Stimulated activated CD4-positive, alpha-beta T cell treated with anti-CD3 and anti-CD28 coated beads, Interleukin-2, amount 100 ng/mL, for 4 hours (primary cell): Measurements from ENCODE around the gene ZNF135.

ENCODE experiments used
- DNase-seq: peaks from one replicate; pipeline ENCODE4 v3.0.0-alpha.2; 2020; ENCODE audit warnings: low read depth

Gene ZNF135

DNA sequence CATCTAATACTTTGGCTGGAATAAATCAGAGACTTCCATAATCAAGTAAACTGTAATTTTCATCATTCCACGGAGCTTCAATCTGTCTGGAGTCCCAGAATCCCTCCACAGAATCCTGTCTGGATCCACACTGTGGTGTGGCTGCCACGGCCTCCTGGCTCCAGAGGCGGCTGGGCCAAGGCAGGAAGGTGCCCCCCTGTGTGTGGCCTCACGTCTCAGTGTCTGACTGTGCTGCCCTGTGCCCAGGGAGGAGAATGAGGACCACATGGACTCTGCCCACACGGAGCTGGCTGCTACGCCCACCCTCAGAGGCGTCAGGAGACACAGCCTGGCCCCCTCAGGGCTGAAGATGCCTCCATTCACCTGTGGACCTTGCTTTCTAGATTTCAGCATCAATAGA, 12.2 kb upstream of the ZNF135 start:
- DNase-seq, result no peak

DNA sequence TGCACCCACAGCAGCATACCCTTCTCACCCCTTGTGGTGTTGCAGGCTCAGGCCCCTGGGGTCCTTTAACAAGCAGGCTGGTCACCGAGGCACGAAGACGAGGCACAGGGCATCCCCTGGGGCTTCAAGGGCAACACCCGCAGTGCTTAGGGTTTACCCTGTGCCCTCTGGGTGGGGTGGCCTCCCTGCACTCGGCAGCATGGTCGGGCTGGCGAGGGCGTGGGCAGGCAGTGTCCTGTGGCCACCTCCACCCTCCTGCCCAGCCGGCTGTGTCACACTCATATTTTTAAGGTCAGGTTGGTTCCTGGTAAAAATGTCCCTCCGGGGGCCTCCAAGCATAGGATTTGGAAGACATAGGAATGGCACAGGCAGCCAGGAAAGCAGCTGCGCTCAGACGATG, 11.4 kb upstream of the ZNF135 start:
- no peak for DNase-seq

DNA sequence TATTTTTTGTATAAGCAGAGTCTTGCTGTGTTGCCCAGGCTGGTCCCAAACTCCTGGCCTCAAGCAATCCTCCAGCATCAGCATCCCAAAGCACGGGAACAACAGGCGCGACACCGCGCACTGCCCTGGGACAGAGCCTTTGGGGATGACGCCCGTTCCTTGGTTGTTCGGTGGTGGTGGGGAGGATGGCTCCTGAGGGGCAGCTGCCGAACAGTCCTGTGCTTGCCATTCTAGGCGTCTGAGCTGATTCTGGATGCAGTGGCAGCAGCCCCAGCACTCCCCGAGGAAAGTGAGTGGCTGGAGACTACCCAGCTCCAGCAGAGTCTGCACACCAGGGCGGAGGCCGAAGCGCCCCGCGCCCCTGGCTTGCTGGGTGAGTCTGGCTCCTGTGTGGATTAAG, 6.8 kb upstream of the ZNF135 start:
- DNase-seq, result no peak

DNA sequence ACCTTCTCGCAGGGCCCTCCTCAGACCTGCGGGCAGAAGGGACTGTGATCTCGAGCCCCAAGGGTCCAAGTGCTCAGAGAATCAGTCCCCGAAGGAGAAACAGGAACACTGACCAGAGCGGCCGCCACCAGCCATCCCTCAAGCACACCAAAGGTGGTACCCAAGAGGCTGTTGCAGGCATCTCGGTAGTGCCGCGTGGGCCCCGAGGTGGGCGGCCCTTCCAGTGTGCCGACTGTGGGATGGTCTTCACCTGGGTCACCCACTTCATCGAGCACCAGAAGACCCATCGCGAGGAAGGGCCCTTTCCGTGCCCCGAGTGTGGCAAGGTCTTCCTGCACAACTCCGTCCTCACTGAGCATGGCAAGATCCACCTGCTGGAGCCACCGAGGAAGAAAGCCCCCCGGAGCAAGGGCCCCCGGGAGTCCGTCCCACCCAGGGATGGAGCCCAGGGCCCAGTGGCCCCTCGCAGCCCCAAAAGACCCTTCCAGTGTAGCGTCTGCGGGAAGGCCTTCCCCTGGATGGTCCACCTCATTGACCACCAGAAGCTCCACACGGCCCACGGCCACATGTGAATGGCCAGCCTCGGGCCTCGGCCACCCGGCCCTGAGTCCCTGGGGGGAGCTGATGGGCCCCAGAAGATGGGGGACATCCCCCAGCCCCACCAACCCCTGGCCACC, 5.5 kb upstream of the ZNF135 start:
- no peak for DNase-seq

DNA sequence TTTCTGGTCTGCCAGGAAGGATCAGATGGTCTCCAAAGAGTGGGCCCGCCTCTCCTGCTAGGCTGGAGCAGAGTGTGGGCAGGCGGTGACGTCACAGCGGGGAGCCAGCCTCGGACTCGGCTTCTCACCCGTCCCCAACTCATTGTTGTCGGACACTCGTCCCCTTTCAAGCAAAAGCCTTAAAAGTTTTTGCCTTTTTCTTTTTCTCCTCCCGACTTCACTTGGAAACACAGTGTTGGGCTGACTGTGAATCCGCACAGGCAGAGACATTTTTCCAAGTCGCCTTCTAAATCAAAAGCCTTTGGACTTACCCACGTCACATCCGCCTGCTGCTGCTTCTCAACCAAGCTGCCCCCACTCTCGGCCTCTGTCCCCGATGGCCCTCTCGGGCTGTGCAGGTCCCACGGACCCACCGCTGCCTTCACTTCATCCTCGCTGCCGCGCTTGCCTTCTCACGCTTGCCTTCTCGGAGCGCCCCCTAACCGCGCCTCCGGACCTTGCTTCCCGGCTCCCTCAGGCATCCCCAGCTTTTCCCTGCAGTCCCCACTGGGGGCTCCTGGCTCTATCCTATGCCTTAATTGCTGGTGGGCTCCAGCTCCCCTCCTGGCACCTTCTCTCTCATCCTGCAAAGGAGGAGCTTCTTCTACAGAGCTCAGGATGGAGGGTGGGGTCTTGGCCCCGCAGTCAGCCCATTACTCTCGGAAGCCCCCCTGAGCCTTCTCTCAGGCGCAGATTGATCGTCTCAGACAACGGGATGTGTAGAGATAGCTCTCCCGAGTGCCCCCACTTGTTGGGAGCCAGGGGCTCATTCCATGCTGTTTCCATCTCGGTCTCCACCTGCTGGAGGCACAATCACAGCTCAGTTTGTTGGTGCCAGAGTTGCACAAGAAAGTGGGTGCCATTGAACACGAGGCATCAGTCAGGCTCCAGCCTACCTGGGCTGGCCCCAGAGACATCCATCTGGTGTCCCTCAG, 3.9 kb upstream of the ZNF135 start:
- DNase-seq, result no peak

DNA sequence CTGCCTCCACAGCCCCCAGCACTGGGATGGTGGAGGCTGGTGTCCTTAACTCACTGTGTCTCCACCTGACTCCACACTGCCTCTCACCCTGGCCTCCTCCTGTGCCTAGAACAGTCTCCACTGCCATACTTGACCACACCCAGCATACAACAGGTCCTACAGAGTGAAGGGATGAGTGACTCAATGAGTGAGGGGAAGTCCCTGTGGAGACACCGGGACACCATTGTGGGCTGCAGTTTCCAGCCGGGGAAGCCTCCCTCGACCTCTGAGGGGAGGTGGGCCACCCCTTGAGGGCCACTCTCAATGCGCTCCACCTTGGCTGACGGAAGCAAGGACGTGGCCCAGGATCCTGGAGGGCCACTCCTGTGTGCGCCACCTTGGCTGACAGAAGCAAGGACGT, 2.8 kb upstream of the ZNF135 start:
- DNase-seq, result no peak

DNA sequence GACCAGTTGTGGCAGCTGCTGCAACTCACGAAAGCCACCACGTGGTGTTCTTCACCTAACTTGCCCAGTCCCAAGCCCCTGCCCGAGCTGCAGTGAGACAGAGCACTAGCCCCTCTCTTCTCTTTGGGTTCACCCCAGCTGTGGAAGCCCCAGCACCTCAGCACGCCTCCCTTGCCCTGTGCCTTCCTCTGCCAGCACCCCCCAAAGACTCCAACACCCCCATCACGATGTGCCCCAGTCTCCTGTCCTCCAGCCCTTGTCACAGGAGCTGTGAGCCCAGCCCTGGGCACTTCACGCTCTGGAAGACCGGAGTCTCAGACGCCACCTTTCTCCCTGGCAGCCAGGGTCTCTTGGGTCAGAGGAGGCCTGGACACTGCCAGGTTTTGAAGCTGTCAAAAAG, 2.2 kb upstream of the ZNF135 start:
- DNase-seq, result no peak

DNA sequence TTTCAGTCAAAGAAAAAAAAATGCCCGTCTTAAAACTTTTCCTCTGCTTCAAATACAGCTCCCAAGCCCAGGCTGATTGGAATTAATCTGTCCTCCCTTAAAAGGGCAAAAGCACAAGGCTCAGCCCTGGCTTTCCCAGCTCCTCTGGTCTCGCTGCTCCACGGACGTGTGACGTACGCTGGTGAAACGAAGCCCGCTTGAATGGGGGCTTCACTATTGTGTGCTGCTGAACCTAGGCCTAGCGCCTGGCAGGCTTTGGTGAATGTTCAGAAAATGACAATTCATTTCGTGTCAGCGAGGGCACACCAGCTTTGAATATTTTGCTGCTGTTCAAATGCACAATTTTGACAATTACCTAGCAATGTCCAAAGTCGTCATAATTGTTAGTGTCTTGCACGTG, 615 bp upstream of the ZNF135 start:
- no peak for DNase-seq

DNA sequence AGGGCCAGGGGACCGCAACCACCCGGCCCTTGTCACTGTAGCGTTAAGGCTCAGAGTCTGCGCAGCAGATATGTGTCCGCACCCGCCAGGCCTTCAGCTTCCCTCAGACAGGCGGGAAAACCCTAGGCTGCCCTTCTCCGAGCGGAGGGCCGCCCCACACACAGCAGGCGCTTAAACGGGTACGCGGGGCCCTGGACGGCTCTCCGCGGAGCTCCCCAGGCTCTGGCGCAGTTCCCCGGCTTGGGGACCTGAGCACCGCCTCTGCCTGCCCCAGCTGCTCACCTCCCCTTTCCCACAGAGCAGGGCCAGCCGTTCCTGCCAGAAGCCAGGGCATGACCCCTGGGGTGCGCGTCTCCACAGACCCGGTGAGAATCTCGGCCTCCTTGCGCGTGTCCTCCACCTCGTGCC, 593 bp downstream of the ZNF135 start:
- no peak for DNase-seq

DNA sequence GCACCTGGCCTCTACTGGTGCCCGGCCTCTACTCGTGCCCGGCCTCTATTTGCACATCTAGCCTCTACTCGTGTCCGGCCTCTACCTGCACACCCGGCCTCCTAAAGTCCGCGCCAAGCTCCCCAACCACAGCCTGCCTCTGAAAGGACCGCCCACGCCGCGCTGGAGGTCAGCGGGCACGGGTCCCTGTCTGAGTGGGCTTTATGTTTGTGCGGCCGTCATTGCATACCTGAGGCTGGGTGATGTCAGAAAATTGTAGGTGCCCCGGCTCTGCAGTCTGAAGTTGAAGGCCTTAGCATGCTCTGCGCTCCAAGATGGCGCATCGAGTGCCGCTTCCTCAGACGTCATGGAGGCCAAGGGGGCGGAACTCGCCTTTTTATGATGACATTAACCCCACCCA, 1.1 kb downstream of the ZNF135 start:
- no peak for DNase-seq

DNA sequence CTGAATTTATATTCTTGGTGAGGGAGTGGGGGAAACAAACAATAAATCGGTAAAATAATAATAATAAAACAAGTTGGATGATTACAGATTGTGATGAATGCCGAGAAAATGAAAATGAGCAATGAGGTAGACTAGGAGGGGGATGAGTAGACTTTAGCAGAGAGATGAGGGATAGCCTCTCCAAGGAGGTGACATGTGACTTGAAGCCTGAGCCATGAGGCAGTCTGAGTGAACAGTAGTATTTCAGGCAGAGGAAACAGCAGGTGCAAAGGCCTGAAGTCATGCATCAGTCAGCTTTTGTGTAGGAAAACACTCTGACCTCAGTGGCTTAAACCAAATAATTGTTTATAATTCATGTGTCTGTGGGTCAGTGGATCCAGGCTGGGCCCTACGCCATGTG, 4.6 kb downstream of the ZNF135 start:
- DNase-seq, result no peak

DNA sequence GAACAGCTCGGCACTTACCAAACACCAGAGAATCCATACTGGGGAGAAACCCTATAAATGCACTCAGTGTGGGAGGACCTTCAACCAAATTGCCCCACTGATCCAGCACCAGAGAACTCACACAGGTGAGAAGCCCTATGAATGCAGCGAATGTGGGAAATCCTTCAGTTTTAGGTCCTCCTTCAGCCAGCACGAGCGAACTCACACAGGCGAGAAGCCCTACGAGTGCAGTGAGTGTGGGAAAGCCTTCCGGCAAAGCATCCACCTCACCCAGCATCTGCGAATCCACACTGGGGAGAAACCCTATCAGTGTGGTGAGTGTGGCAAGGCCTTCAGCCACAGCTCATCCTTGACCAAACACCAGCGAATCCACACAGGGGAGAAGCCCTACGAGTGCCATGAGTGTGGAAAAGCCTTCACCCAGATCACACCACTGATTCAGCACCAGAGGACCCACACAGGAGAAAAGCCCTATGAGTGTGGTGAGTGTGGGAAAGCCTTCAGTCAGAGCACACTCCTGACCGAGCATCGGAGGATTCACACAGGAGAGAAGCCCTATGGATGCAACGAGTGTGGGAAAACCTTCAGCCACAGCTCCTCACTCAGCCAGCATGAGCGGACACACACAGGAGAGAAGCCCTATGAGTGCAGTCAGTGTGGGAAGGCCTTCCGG, 8.3 kb downstream of the ZNF135 start:
- no peak for DNase-seq

DNA sequence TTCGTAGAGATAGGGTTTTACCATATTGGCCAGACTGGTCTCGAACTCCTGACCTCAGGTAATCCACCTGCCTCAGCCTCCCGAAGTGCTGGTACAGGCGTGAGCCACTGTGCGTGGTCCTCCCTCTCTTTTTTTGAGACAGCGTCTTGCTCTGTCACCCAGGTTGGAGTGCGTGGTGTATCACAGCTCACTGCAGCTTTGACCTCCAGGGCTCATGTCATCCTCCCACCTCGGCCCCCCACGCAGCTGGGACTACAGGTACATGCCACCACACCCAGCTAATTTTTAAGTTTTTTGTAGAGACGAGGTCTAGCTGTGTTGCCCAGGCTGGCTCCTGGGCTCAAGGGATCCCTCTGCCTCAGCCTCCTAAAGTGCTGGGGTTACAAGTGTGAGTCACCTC, 20.7 kb downstream of the ZNF135 start:
- DNase-seq, result no peak

DNA sequence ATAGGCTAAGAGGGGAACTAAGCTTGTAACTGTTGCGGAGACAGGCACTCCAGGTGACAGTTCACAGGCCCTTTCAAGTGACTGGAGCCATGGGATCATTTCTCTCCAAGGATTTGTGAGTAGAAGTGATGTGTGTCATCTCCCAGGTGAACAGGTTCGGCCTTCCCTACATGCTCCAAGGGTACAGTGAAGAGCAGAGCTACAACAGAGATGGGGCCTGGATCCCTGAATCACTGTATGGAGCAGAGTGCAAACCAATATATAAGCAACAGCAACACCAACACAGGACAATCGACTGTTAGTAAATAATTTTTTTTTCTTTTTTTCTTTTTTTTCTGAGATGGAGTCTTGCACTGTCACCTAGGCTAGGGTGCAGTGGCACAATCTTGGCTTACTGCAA, 23.9 kb downstream of the ZNF135 start:
- DNase-seq, result no peak

DNA sequence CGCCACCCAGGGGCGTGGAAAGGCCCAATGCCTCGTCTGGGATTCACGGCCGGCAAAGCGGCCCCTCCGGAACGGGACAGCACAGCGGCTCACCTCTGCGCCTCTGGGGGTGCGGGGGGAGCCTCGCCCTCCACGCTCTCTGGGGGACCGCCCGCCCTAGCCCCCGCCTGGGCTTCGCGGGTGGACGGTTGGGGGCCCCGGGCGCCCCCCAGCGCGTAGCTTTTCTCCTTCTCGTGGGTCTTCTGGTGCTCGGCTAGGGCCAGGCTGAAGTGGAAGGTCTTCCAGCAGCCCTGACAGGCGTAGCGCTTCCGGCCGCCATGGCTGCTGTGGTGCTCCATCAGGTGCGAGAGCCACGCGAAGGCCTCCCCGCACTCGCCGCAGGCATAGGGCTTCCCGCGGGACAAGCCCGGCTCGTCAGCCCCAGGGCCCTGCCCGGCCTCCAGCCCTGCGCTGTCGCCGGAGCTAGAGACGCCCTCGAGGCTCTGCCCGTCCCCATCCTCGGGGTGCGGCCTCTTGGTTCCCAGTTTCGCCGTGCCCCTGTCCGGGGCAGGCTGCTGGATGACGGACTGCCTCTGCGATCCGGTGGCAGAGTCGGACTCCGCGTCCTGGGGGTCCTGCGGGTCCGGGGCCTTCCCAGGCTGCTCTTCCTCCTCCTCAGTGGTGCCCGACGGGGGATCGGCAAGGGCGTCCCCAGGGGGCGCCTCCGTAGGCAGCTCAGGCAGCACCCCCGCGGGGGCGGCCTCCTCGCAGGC, 25.7 kb downstream of the ZNF135 start:
- DNase-seq, result no peak

DNA sequence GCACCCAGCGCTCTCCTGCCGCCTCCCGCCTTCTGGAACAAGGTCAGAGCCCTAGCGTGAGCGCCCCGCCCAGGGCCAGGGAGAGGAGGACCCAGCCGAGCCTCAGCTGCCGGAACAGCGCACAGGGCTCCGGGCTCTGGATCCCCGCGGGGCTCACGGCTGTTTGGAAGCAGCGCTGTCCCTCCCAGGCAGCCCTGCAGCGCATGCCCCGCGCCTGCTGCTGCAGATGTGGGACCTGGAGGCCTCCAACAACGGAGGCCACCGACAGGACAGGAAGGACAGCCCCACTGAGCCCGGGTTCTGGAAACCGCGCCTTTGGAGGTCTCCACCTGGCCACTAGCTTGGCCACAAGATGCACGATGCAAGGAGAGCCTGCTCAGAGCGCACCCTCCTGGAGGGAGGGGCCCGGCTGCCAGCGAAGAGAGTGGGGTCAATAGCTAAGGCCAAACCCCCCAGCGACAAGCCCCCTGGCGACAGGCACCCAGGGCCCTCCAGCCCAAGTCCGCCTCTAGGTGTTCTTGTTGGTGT, 26.3 kb downstream of the ZNF135 start:
- no peak for DNase-seq

DNA sequence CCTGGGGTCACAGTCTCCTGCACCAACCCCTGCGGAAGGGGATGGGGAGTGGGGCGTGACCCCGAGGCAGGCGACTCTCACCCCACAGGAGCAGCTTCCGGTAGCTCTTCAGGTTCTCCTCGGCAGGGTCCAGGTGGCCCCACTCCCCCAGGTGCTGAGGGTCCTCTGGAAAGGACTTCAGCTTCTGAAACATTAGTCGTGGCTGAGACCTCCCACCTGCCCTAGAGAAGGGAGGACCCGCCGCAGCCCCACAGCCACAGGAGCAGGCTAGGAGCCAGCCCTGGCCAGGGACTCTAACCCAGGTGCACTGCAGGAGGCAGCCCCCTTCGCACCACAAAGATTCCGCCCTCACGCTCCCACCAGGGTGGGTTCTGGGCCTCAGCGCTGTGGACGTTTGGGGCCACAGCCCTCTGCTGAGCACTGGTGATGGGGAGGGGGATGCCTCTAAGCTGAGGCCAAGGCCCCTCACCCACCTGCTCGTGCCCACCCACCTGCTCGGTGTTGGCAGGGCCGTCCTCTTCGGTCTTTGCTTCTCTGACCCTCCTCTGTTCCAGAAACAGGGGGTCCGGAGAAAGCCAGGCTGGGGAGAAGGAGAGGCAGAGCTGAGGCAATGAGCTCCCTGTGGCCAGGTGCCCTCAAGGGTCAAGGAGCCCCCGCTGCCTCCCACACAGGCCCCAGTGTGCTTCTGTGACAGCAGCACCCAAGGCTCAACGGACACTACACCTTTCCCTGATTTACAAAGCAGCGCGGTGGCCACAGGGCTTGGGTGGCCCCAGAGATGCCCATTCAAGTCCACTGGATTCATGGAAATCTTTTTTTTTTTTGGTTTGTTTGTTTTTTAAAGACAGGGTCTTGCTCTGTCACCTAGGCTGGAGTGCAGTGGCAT, 28.0 kb downstream of the ZNF135 start:
- no peak for DNase-seq

DNA sequence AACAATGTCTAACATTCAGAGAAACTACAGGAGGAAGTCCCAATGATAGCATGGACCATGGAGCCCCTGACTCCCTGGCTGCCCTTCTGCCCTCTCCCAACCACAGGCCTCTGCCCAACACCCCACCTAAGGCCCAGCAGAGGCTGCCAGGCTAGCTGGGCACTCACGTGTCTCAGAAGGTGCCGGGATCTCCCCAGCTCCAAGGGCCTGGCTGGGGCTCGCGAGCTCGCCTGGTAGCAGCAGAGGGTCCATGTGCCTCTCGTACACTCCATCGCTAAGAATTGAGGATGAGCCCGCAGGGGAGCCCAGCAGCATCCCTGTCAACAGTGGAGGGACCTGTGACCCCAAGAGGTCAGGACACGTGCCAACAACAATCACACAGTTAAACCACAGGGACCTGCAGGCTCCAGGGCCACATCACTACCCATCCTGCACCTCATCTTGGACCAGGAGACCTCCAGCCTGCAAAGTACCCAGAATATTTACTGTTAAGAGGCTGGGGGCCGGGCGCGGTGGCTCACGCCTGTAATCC, 29.5 kb downstream of the ZNF135 start:
- DNase-seq, result no peak

DNA sequence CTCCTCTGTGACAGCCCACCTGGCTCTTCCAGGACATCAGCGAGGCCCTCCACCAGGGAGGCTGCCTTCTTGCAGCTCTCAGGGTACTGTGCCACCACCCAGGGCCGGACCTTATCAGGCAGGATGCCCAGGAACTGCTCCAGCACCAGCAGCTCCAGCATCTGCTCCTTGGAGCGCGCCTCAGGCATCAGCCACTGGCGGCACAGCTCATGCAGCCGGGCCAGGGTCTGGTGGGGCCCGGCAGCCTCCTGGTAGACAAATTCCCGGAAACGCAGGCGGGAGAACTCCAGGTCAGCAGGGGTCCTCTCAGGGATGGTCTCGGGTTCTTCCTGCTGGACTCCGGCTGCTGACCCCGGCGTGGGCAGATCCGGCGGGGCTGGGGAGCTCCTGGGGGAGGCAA, 30.8 kb downstream of the ZNF135 start:
- DNase-seq, result no peak

DNA sequence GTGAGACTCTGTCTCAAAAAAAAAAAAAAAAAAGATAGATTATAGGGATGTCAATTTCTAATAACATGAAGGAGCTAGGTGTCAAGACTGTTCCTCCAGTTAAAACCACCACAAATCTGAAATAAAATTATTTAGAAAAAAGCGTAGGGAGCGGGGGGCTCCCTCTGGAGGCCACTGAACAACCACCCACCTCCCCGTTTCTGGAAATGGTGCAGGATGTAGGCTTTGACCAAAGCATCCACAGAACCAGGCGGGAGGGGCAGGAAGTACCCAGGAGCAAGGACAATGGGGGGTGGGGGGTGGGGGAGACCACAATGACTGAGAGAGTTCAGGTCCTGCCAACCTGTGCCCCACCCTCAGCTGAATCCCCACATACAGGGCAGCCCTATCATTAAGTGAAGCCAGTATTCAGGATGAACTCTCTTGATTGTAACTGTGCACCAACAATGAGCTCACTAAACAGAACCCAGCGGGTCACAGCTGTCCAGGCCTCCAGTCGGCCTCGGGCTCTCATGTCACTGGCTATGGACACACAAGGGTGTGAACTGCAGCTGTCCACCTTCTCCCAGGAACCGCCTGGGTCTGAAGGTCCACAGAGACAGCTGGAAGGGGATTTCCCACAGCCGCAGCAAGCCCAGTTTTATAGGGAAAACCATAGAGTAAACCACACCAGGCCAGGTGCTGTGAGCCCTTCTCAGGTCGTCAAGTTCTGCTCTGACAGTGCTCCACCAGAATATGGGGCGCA, 32.3 kb downstream of the ZNF135 start:
- no peak for DNase-seq
